Activated gamma-delta T cell treated with anti-CD3 and anti-CD28 coated beads, Interleukin-2, amount 50 U/mL, for 16 hours (primary cell): ENCODE data around the gene APCDD1.
"Not testable (repeated sequence)": the region's sequence is repeated elsewhere in the genome, so short reads cannot be mapped to it uniquely, and the experiment has no call there.

Source experiments
- DNase-seq: peaks from one replicate; pipeline ENCODE4 v3.0.0-alpha.2; 2020; ENCODE audit warnings: low read depth

APCDD1 gene

DNA sequence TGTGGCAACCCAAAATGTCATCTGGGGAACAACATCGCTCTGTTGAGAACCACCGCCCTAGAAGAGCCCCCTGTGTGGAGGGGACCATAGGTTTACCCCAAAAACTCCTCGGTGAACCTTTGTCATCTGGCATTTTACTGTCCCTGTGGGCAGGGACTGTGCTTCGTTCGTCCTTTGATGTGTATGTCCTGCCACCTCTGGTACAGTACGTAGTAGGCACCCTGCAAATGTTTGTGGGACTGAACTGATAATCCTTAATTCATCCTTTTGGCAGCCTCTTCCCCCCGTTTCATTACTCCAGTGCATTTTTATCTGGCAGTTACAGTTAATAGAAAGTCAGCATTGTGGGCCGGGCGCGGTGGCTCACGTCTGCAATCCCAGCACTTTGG, 72.1 kb downstream of the APCDD1 start:
- DNase-seq = no peak

DNA sequence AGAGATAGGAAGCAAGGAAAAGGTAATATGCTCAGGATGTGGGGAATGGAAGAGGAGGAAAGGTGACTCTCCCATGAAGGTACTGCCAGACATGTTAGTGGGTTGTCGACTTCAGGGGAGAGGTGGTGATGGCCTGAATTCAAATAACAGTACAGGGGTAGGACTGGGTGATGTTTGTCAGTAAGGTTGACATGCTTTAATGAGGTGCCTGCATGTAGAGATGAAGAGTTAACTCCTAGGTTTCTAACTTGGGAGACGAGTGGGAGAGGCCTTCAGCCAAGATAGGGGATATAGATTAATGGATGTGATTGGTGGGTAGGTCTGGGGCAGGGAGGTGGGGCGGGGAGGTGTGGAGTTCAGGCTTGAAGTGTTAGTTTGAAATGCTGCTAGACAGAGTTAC, 74.0 kb downstream of the APCDD1 start:
- DNase-seq = no peak

- DNase-seq = no peak
These were observed 75.6 kb downstream of the APCDD1 start for GRCh38 chr18:10530002-10530401.

- DNase-seq = no peak
These were observed 76.4 kb downstream of the APCDD1 start for GRCh38 chr18:10530852-10531251.

DNA sequence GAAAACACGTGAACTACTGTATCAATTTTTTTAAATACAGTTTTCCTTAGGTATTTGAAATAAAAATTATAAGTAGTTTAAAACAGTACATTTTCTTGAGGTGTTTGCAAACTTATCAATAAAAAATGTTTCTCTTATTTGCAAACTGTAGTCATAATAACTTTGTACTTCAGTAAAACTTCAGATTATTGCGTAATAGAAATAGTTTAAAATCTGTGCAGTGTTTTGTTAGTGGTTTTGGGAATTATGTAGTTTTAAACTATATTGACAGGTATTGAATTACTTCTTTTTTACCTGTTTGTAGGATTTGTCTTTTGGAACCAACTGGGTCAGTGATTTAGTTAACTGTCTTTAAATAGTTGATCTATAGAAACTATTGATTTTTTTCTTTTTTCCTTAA, 78.7 kb downstream of the APCDD1 start:
- DNase-seq = no peak

DNA sequence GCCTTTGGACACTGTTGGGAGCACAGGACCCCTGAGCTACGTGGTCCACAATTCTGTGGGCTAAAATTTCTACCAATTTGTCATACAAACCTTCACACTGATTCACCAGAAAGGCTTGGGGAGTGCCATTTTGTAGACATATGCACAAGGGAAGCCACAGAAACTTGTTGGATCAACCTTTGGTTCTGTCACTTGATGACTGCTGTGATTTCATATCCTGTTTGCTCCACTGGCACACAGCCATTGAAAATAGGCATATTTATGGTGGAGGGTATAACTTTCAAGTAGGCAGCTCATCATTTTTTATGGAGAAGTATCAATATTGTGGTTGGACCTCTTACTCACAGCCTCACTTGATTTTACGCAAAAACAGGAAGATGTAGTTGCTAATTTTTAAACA, 81.8 kb downstream of the APCDD1 start:
- DNase-seq = no peak

- DNase-seq = no peak
These were observed 83.3 kb downstream of the APCDD1 start for GRCh38 chr18:10537765-10538164.

DNA sequence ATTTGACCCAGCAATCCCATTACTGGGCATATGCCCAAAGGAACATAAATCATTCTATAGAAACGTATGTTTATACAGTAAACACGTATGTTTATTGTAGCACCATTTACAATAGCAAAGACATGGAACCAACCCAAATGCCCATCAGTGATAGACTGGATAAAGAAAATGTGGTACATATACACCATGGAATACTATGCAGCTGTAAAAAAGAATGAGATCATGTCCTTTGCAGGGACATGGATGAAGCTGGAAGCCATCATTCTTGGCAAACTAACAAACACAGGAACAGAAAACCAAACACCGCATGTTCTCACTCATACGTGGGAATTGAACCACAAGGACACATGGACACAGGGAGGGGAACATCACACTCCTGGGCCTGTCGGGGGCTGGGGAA, 84.7 kb downstream of the APCDD1 start:
- DNase-seq = not testable (repeated sequence)
